Activated CD8-positive, alpha-beta memory T cell treated with anti-CD3 and anti-CD28 coated beads, Interleukin-2, amount 10 ng/mL, durations not matched to agents 7 days and 5 days (primary cell): ENCODE measurements around the gene SYCE1L. TPM values are rescaled to one million over a fixed set of nuclear protein-coding genes. Genes with fewer than 3 reads are reported as not detected.

Experiments used
- ATAC-seq: fragments of 150-1000 bp; cut with Tn5 transposase; one replicate; pipeline ENCODE4 v1.10.0; 2021; ENCODE audit warnings: moderate library complexity
- CTCF ChIA-PET: fragments of 350-600 bp; sonication (Branson Sonifier 250); formaldehyde crosslinking; loops from one replicate; lab custom pipeline; 2021; ENCODE audit warnings: antibody characterized with exemption; lab: Charles Lee
- DNase-seq: peaks from one replicate; pipeline ENCODE4 v3.0.0-alpha.2; 2020
- H3K27ac Mint-ChIP-seq: one replicate; pipeline ENCODE4 v1.8.0; 2021; ENCODE audit warnings: mild to moderate bottlenecking, mixed read lengths
- H3K27me3 Mint-ChIP-seq: one replicate; pipeline ENCODE4 v1.8.0; 2021; ENCODE audit warnings: mixed read lengths
- H3K36me3 Mint-ChIP-seq: one replicate; pipeline ENCODE4 v1.8.0; 2021; ENCODE audit warnings: mild to moderate bottlenecking, mixed read lengths
- H3K4me1 Mint-ChIP-seq: one replicate; pipeline ENCODE4 v1.8.0; 2021; ENCODE audit warnings: mixed read lengths
- H3K4me3 Mint-ChIP-seq: one replicate; pipeline ENCODE4 v1.8.0; 2021; ENCODE audit warnings: mild to moderate bottlenecking, moderate library complexity, mixed read lengths
- H3K9me3 Mint-ChIP-seq: one replicate; pipeline ENCODE4 v1.8.0; 2022; ENCODE audit warnings: low read depth, mixed read lengths
- total RNA-seq, 2 experiments: library from RNA; stranded (reverse); gene quantifications; one replicate each; pipeline ENCODE4 v1.2.3, GENCODE V29; 2021

The SYCE1L gene
- total RNA-seq, 2 experiments from 2014 or later: 3.8 to 4.1 TPM

DNA sequence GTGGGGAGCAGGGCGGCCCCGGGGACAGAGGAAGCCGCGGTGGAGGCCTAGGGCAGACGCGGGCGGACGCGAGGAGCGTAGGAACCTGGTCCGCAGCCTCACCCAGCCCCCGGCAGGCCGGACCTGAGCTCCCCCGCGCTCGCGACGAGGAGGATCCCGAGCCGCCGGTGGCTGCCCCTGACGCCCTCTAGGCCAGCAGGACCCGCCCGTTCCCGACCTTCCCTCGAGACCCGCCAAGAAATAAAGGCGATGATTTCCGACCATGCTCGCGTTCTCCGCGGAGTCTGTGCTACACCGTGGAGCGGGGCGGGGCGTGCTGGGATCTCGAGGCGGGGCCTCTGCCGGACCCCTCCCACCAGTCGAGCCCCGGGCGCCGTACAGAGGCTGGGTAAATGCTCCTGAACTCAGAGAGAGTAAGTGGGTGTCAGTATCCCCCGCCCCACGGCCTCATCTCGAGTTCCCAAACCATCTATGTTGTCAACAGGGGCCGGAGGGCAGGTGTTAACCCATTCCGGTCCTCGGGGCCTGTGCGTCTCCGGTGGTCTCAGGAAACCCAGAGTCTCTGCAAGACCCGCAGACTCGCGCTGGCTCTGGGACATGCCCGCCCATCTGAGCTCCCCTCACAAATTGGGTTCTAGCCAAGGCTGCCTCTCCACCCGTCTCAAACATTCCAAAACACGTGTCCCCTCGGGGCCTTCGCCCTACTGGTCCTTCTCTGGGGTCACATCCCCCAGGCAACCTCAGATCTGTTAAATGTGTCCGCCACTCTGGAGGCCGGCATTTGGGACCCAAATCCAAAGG, 13.7 kb downstream of the SYCE1L start:
- Mint-ChIP-seq H3K27ac (no peak overlapping the region), H3K36me3 (no peaks in the 10 kb centered on the region), H3K4me3 (peak overlapping the region; percentile 64), H3K9me3 (no peaks in the 10 kb centered on the region), H3K27me3 (no peaks in the 10 kb centered on the region), H3K4me1 (peaks cover 8% of the 10 kb centered on the region)
- ATAC-seq (peak; percentile 90), DNase-seq (peak; percentile 71)
- CTCF ChIA-PET: interaction anchor here (0.6 to 1.0 kb wide), 2 partner anchors 10 to 12 kb away, joined by 3 read pairs; no protein-coding TSS in a partner anchor

DNA sequence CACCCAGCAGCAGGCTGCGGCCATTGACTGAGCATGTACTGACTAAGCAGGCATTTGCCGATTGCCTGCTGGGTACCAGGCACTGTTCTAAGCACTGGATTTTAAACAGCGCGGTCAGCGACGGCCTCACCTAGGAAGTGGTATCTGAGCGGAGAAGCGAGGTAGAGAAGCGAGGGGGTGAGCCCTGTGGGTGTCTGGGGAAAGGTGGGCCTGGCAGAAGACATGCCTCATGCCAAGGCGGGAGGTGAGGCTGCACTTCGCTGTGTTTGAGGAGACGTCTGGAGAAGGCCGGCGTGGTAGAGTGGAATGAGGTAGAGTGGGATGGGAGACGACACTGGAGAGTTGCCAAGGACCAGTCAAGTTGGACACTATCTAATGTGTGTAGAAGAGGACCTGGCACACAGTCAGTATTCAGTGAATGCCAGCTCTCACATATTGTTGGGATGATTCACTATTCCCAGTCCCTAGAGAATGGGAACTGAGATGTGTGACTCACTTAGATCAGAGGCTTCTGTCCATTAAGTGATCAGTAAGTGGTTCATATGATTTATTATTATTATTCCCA, 14.4 kb downstream of the SYCE1L start:
- ATAC-seq (no peak), DNase-seq (no peak)
- Mint-ChIP-seq H3K36me3 (no peaks in the 10 kb centered on the region), H3K27ac (no peak overlapping the region), H3K27me3 (no peaks in the 10 kb centered on the region), H3K9me3 (no peaks in the 10 kb centered on the region), H3K4me1 (peaks cover 8% of the 10 kb centered on the region), H3K4me3 (peak overlapping the region; percentile 64)
- CTCF ChIA-PET: interaction anchor here (0.6 kb wide), 1 partner anchor 23 kb away, joined by 3 read pairs; the partner anchor contains the start of gene MON1B

DNA sequence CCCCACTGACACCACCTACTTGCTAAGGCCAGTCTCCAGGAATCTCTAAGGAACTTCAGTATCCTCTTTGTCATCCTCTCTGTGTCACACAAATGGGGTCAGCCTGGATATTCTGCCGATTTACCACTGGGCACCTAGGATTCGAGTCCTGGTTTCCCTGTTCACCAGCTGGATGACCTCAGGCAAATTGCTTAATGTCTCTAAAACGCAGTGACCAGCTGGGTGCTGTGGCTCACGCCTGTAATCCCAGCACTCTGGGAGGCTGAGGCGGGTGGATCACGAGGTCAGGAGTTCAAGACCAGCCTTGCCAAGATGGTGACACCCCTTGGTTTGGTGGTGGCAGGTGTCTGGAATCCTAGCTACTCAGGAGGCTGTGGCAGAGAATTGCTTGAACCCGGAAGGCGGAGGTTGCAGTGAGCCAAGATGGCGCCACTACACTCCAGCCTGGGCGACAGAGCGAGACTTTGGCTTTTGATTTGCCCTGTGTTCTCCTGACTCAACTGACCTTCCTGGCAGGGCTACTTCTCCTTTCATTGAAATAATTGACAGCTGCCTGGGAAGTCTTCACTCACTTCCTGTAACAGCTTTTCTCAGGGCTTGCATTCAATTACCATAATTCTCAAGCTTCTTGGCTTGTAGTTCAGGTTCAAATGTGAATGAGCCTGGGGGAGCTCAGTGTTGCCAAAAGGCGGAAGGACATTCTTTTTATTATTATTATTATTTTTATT, 15.4 kb downstream of the SYCE1L start:
- Mint-ChIP-seq H3K27me3 (no peaks in the 10 kb centered on the region), H3K36me3 (no peaks in the 10 kb centered on the region), H3K27ac (no peak overlapping the region), H3K4me3 (no peak overlapping the region), H3K9me3 (no peaks in the 10 kb centered on the region), H3K4me1 (peaks cover 8% of the 10 kb centered on the region)
- ATAC-seq (no peak), DNase-seq (no peak)
- CTCF ChIA-PET: interaction anchor here (0.6 kb wide), 1 partner anchor 24 kb away, joined by 3 read pairs; the partner anchor contains the start of gene MON1B

DNA sequence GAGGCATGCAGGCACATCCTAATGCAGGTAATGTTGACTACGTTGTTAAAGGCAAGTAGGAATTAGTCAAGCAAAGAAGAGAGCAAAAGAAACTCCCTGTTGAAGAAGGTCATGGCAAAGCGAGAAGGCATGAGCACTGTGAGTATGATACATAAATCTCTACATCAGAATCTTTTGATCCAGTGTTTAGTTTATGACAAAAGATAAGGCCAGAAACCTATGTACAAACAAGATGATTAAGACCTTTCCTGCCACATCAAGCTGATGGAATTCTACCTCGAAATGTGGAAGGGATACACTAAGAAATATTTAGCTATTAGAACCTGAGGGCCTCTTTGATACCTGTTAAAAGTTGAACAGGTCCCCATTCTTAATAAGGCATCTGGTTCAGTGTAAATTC, 20.2 kb downstream of the SYCE1L start:
- Mint-ChIP-seq H3K36me3 (no peaks in the 10 kb centered on the region), H3K27ac (no peak overlapping the region), H3K9me3 (no peaks in the 10 kb centered on the region), H3K4me1 (peaks cover 1% of the 10 kb centered on the region), H3K4me3 (no peak overlapping the region), H3K27me3 (no peaks in the 10 kb centered on the region)
- ATAC-seq (no peak), DNase-seq (no peak)
- CTCF ChIA-PET: no interaction called here

DNA sequence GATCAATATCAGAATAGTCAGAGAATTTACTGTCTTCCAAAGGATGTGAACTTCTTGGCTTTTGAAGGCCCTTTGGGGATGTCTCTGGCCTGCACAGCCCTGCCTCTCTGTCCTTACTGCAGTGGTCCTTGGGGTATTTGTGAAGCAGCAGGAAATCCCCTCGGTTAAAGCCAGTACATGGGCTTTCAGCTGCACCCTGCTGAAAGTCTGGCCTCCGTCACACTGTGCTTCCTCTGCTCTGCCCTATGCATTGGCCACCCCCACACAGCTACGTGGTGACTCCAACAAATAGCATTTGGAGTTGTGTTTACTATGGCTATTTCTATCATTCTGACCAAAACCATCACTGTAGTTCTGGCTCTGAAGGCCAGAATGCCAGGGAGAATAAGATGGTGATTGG, 21.2 kb downstream of the SYCE1L start:
- Mint-ChIP-seq H3K36me3 (no peaks in the 10 kb centered on the region), H3K27ac (no peak overlapping the region), H3K4me3 (no peak overlapping the region), H3K9me3 (no peaks in the 10 kb centered on the region), H3K4me1 (peaks cover 1% of the 10 kb centered on the region), H3K27me3 (peaks cover 3% of the 10 kb centered on the region)
- CTCF ChIA-PET: interaction anchor here (1.8 kb wide), 1 partner anchor 10 kb away, joined by 5 read pairs; no protein-coding TSS in a partner anchor
- DNase-seq: no peak
- ATAC-seq: no peak

DNA sequence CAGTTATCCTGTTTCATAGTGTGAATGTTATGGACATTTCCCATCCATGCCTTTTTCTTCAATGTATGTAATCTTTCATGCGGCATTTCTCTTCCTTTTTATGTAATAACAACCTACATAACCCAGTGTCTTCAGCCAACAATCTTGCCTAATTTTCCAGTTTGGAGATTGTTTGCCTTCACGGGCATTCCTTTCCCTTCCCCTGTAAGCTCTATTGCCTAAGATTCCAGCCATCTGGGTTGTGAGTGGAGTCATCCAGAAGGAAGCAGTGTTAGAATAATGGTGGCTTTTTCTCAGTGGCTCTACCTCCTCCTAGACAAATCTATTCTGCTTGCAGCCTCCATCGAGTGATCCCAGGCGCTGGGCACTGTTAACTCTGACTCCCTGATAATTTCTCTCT, 22.3 kb downstream of the SYCE1L start:
- H3K36me3 Mint-ChIP-seq: no peaks in the 10 kb centered on the region
- peaks cover 3% of the 10 kb centered on the region for H3K27me3 Mint-ChIP-seq
- CTCF ChIA-PET: interaction anchor here (0.7 to 1.8 kb wide), 2 partner anchors 9 to 1645 kb away, joined by 4 to 5 read pairs; no protein-coding TSS in a partner anchor
- H3K27ac Mint-ChIP-seq: no peak overlapping the region
- H3K4me1 Mint-ChIP-seq: peaks cover 1% of the 10 kb centered on the region
- H3K4me3 Mint-ChIP-seq: no peak overlapping the region
- ATAC-seq (no peak), DNase-seq (no peak)
- H3K9me3 Mint-ChIP-seq: no peaks in the 10 kb centered on the region

DNA sequence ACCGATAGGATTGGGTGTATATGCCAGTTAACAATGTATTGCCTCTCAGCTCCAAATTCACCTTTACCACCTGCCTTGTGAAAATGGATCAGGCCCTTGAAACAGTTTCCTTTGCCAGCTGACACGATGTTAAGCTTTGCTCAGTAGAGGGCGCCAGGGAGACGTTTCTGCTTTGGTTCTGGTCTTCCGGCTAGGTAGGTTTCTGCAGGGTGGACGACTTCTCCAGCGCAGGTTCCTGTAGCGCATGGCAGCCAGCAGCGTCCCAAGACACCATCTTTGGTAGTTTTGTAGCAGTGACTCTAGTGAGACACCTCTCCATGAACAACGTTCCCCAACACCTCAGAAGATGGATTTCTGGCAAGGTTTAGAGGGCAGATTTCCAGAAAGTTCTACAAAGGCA, 24.0 kb downstream of the SYCE1L start:
- Mint-ChIP-seq H3K9me3 (no peaks in the 10 kb centered on the region), H3K36me3 (no peaks in the 10 kb centered on the region), H3K4me1 (peaks cover 1% of the 10 kb centered on the region), H3K27me3 (peaks cover 9% of the 10 kb centered on the region), H3K27ac (no peak overlapping the region), H3K4me3 (no peak overlapping the region)
- CTCF ChIA-PET: interaction anchor here (1.4 to 1.6 kb wide), 2 partner anchors 11 to 53 kb away, joined by 3 to 6 read pairs; no protein-coding TSS in a partner anchor
- no peak for ATAC-seq
- peak; percentile 42 for DNase-seq

DNA sequence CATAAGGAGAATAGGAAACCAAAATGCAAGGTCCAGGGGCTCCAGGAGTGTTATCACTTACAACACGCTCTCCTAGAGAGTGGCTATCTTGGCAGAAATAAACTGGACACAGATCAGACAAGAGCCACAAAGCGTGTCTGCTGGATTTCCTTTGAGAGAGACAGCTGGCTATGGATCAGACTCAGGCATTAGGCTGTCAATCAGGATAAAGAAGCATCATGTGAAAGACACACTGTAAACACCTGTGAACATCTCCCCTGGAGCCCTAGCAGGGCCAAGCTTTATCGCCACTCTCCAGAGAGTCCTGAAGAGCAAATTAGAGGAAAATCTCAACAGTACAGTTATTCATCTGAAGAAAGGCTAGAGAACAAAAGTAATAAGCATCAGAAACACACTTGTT, 26.0 kb downstream of the SYCE1L start:
- Mint-ChIP-seq H3K4me3 (no peak overlapping the region), H3K36me3 (no peaks in the 10 kb centered on the region), H3K4me1 (peaks cover 1% of the 10 kb centered on the region), H3K9me3 (no peaks in the 10 kb centered on the region), H3K27me3 (peaks cover 13% of the 10 kb centered on the region), H3K27ac (no peak overlapping the region)
- CTCF ChIA-PET: no interaction called here
- ATAC-seq (no peak), DNase-seq (no peak)

DNA sequence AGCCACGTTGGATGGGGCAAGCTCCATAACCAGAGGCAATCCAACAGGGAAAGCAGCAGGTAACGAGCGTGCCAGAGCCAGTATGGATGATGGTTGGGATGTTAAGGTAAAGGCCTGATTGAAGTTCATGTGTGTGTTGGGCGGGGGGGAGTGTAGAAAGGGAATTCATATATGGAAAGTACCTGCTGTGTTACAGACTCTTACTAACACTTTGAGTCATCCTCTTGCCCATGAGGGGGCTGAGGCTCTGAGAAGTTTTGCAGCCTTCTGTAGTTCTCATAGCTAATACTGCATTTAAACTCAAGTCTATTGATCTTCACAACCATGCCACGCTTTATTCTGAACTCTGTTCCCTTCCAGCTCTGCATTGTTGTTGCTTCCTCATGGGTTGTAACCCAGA, 28.5 kb downstream of the SYCE1L start:
- CTCF ChIA-PET: interaction anchor here (1.1 kb wide), 1 partner anchor 10 kb away, joined by 3 read pairs; no protein-coding TSS in a partner anchor
- no peak overlapping the region for H3K27ac Mint-ChIP-seq
- no peaks in the 10 kb centered on the region for H3K36me3 Mint-ChIP-seq
- peaks cover 1% of the 10 kb centered on the region for H3K4me1 Mint-ChIP-seq
- H3K27me3 Mint-ChIP-seq: peaks cover 16% of the 10 kb centered on the region
- DNase-seq (no peak), ATAC-seq (no peak)
- no peaks in the 10 kb centered on the region for H3K9me3 Mint-ChIP-seq
- no peak overlapping the region for H3K4me3 Mint-ChIP-seq

DNA sequence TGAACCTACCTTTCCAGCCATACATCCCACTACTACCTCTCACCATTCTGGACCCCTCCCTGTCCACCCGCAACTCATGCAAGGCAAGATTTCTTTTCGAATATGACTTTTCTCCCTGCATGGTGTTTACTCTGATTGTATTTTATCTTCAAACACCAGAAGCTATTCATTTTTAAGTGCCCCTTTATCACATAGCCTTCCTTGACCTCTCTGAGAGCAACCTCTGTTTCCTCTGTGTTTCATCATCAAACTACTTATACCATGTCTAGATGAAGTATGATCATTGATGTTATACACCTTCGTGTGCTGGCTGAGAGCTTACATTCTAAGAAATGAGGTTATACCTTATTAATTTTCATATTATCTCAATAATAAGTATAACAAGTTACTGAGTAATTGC, 31.8 kb downstream of the SYCE1L start:
- Mint-ChIP-seq H3K27me3 (peaks cover 23% of the 10 kb centered on the region), H3K36me3 (no peaks in the 10 kb centered on the region), H3K27ac (no peak overlapping the region), H3K4me1 (peaks cover 1% of the 10 kb centered on the region), H3K4me3 (no peak overlapping the region), H3K9me3 (no peaks in the 10 kb centered on the region)
- CTCF ChIA-PET: interaction anchor here (1.1 to 1.9 kb wide), 3 partner anchors 10 to 772 kb away, joined by 3 to 7 read pairs (median 5); no protein-coding TSS in a partner anchor
- DNase-seq: no peak
- ATAC-seq: no peak

DNA sequence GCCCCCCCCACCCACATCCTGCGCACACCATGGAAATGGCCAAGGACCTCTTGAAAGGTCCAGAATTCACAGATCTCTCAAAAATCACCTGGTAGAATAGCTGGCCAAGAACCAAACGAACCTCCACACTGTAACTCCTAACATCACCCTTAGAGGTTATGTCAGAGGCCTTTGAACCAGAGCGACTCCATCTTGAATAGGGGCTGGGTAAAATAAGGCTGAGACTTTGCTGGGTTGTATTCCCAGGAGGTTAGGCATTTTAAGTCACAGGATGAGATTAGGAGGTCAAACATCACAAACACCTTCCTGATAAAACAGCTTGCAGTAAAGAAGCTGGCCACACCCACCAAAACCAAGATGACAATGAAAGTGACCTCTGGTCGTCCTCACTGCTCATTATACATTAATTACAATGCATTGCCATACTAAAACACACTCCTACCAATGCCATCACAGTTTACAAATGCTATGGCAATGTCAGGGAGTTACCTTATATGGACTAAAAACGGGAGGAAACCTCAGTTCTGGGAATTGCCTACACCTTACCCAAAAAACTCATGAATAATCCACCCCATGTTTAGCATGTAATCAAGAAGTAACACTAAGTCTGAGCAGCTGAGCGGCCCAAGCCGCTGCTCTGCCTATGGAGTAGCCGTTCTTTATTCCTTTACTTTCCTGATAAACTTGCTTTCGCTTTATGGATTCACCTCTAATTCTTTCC, 34.8 kb downstream of the SYCE1L start:
- ATAC-seq: no peak
- no peak overlapping the region for H3K27ac Mint-ChIP-seq
- no peak for DNase-seq

DNA sequence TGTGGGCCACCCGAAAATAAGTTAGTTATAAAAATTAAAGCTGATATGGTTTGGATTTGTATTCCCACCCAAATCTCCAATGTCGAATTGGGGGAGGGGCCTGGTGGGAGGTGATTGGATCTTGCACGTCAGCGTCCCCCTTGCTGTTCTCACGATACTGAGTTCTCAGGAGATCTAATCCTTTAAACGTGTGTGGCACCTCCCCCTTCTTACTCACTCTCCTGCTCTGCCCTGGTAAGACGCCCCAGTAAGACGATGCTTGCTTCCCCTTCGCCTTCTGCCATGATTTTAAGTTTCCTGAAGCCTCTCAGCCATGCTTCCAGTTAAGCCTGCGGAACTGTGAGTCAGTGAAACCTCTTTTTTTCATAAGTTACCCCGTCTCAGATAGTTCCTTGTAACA, 35.4 kb downstream of the SYCE1L start:
- Mint-ChIP-seq H3K4me1 (peaks cover 4% of the 10 kb centered on the region), H3K27ac (no peak overlapping the region), H3K4me3 (no peak overlapping the region), H3K36me3 (no peaks in the 10 kb centered on the region), H3K9me3 (no peaks in the 10 kb centered on the region), H3K27me3 (peaks cover 19% of the 10 kb centered on the region)
- ATAC-seq: no peak
- no peak for DNase-seq
- CTCF ChIA-PET: interaction anchor here (1.3 to 6.0 kb wide), 3 partner anchors 11 to 360 kb away, joined by 4 to 76 read pairs (median 6); no protein-coding TSS in a partner anchor

More for the DNA sequence above, 34.8 kb downstream of the SYCE1L start:
- CTCF ChIA-PET: interaction anchor here (1.9 to 6.0 kb wide), 2 partner anchors 11 to 350 kb away, joined by 6 to 76 read pairs; no protein-coding TSS in a partner anchor
- Mint-ChIP-seq H3K27me3 (peaks cover 19% of the 10 kb centered on the region), H3K9me3 (no peaks in the 10 kb centered on the region), H3K36me3 (no peaks in the 10 kb centered on the region), H3K4me3 (no peak overlapping the region), H3K4me1 (peaks cover 4% of the 10 kb centered on the region)
